Epidermal melanocyte (primary cell): ENCODE measurements around the gene COL6A2.
A peak's percentile ranks its signal among the peaks of the same experiment; 100 is the strongest.
"Not testable (repeated sequence)": the region's sequence is repeated elsewhere in the genome, so short reads cannot be mapped to it uniquely, and the experiment has no call there.

Experiments used
- DNase-seq: peaks from one replicate; pipeline ENCODE4 v3.0.0; 2011; ENCODE audit warnings: low spot score; ENCODE audit not compliant: insufficient read length

COL6A2 gene

GRCh38 chr21:46078978-46079351 is 18.9 kb upstream of the COL6A2 start:
- no peak for DNase-seq

- peak; percentile 69 for DNase-seq
Observed at GRCh38 chr21:46079352-46080170, 18.4 kb upstream of the COL6A2 start.

- no peak for DNase-seq
Observed at GRCh38 chr21:46080171-46081021, 17.5 kb upstream of the COL6A2 start.

GRCh38 chr21:46081022-46081861 is 16.7 kb upstream of the COL6A2 start:
- DNase-seq = no peak

GRCh38 chr21:46081862-46082712 is 15.8 kb upstream of the COL6A2 start:
- DNase-seq = no peak

- DNase-seq = no peak
Observed at GRCh38 chr21:46082713-46082962, 15.3 kb upstream of the COL6A2 start.

- no peak for DNase-seq
Observed at GRCh38 chr21:46082963-46083790, 14.7 kb upstream of the COL6A2 start.

- no peak for DNase-seq
Observed at GRCh38 chr21:46083791-46084561, 13.9 kb upstream of the COL6A2 start.

- no peak for DNase-seq
Observed at GRCh38 chr21:46084709-46085108, 13.2 kb upstream of the COL6A2 start.

- DNase-seq = not testable (repeated sequence)
Observed at GRCh38 chr21:46085259-46085658, 12.7 kb upstream of the COL6A2 start.

- DNase-seq = no peak
Observed at GRCh38 chr21:46087641-46088040, 10.3 kb upstream of the COL6A2 start.

- DNase-seq = no peak
Observed at GRCh38 chr21:46088189-46088588, 9.7 kb upstream of the COL6A2 start.

GRCh38 chr21:46089285-46089684 is 8.6 kb upstream of the COL6A2 start:
- DNase-seq = no peak

GRCh38 chr21:46091118-46091517 is 6.8 kb upstream of the COL6A2 start:
- DNase-seq = no peak

- no peak for DNase-seq
Observed at GRCh38 chr21:46091631-46092025, 6.3 kb upstream of the COL6A2 start.

GRCh38 chr21:46092026-46092764 is 5.7 kb upstream of the COL6A2 start:
- peak; percentile 78 for DNase-seq

GRCh38 chr21:46092811-46093667 is 4.9 kb upstream of the COL6A2 start:
- no peak for DNase-seq
